ENCODE measurements around the gene HIVEP3.
A peak's percentile ranks its signal among the peaks of the same experiment; 100 is the strongest.

The HIVEP3 gene

DNA sequence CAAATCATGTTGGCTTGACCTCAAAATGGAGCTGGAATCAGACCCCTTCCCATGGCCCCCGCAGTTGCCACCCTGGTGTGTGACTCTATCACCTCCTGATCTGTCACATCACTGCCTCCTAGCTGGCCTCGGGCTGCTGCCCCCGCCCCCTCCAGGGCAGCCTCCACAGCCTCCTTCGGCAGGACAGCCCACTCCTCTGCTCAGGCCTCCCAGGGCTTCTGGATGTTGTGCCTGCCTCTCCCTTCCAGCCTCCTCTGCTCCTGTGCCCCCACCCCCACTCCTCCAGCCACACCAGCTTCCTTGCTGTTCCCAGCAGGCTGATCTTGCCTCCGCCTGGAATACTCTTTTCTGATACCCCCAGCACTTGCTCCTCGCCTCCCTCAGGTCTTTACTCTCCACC is 299.9 kb downstream of the HIVEP3 start:
- Histone ChIP-seq H3K27me3 (ENCODE audit: insufficient read depth, insufficient read length) (no peaks in the 10 kb centered on the region), H3K4me3 (ENCODE audit: insufficient read length, low read depth) (no peak overlapping the region), H3K9ac (ENCODE audit: insufficient read length, low read depth) (no peak overlapping the region), H3K36me3 (ENCODE audit: insufficient read depth, insufficient read length, low read length) (no peaks in the 10 kb centered on the region), H3K4me1 (ENCODE audit: insufficient read depth, insufficient read length) (peaks cover 26% of the 10 kb centered on the region), H3K9me3 (ENCODE audit: insufficient read depth, low read length) (no peaks in the 10 kb centered on the region)
- peak; percentile 27 for DNase-seq (ENCODE audit: low read depth, low spot score)
- TF ChIP-seq YY1 (IDR thresholded peaks at IDR 0.05; ENCODE audit: insufficient read depth, insufficient read length) = no peak
- TF ChIP-seq ZNF274 (IDR thresholded peaks at IDR 0.05; ENCODE audit: low read depth, low read length) = no peak
- TF ChIP-seq SUZ12 (IDR thresholded peaks at IDR 0.05; ENCODE audit: extremely low read depth, insufficient read depth, insufficient read length) = no peak

DNA sequence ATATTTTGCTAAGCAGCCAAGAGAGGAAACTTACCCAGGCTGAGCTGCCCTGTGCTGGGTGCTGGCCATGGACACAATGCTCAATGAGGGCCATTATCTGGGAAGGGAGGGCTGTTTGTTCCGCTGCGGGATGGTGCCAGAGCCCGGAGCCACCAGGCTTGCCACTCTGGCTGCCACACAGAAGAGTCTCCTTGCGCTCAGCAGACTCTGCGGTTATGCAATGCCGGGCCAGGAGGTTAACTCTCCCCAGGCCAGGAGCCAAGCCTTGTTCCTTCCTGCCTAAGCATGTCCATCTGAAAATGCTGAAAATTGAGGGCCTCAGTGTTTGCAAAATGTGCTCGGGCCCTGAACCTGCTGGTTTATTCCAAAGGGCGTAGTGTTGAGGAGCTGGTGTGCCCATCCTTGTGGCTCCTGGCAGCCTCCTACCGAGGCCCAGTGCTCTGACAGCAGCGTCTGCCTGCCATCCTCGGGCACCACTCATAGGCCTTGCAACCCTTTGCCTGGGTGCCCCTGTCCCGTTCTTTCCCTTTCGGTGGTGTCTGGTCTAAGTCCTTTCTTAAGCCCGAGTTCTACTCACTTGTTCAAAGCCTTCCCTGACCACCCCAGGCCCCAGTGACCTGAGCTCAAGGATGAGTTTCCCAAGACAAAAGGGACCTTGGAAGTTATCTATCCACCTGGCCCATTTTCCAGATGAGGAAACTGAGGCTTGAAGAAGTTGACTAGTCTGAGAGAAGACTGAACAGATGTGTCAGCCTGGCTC is 300.5 kb downstream of the HIVEP3 start:
- TF ChIP-seq YY1 (IDR thresholded peaks at IDR 0.05; ENCODE audit: insufficient read depth, insufficient read length) = no peak
- Histone ChIP-seq H3K4me3 (ENCODE audit: insufficient read length, low read depth) (no peak overlapping the region), H3K27me3 (ENCODE audit: insufficient read depth, insufficient read length) (no peaks in the 10 kb centered on the region), H3K9ac (ENCODE audit: insufficient read length, low read depth) (peak overlapping the region; percentile 27), H3K9me3 (ENCODE audit: insufficient read depth, low read length) (no peaks in the 10 kb centered on the region), H3K36me3 (ENCODE audit: insufficient read depth, insufficient read length, low read length) (no peaks in the 10 kb centered on the region), H3K4me1 (ENCODE audit: insufficient read depth, insufficient read length) (peaks cover 26% of the 10 kb centered on the region)
- DNase-seq (ENCODE audit: low read depth, low spot score) = no peak

DNA sequence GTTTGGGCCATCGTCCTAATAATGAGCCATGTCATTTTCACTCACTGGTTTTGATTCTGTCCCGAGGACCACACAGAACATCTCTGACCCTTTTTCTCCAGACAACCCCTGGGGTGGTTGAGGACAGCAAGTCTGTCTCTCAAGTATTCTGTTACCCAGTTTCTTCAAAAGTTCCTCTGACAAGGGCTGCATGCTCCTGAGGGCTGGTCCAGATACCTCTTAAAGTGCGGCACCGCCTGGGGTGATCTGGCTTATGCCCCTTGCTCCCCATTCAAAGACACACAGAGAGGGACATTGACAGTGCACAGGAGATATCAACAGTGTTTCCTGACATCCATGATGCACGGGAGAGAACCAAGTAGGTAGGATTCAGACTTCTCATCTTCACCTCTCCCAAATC is 301.4 kb downstream of the HIVEP3 start:
- DNase-seq (ENCODE audit: low read depth, low spot score) = no peak
- Histone ChIP-seq H3K9me3 (ENCODE audit: insufficient read depth, low read length) (no peaks in the 10 kb centered on the region), H3K4me1 (ENCODE audit: insufficient read depth, insufficient read length) (peaks cover 26% of the 10 kb centered on the region), H3K4me3 (ENCODE audit: insufficient read length, low read depth) (no peak overlapping the region), H3K9ac (ENCODE audit: insufficient read length, low read depth) (no peak overlapping the region), H3K27me3 (ENCODE audit: insufficient read depth, insufficient read length) (no peaks in the 10 kb centered on the region), H3K36me3 (ENCODE audit: insufficient read depth, insufficient read length, low read length) (no peaks in the 10 kb centered on the region)
- TF ChIP-seq SUZ12 (IDR thresholded peaks at IDR 0.05; ENCODE audit: extremely low read depth, insufficient read depth, insufficient read length) (no peak), YY1 (IDR thresholded peaks at IDR 0.05; ENCODE audit: insufficient read depth, insufficient read length) (no peak), ZNF274 (IDR thresholded peaks at IDR 0.05; ENCODE audit: low read depth, low read length) (no peak)

DNA sequence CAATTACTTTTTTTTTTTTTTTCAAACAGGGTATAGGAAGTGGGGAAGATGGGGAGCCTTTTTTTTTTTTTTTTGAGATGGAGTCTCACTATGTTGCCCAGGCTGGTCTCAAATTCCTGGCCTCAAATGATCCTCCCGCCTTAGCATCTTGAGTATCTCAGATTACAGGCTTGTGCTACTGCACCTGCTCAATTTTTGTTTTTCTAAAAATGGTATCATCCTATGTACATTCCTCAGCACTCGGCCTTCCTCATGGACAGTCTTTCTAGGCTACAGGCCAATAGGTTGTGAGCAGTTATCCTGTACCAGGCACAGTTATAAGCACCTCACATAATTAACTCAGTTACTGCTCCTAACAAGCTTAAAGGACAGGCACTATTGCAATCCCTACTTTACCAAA is 302.2 kb downstream of the HIVEP3 start:
- Histone ChIP-seq H3K9me3 (ENCODE audit: insufficient read depth, low read length) (no peaks in the 10 kb centered on the region), H3K36me3 (ENCODE audit: insufficient read depth, insufficient read length, low read length) (no peaks in the 10 kb centered on the region), H3K4me3 (ENCODE audit: insufficient read length, low read depth) (no peak overlapping the region), H3K9ac (ENCODE audit: insufficient read length, low read depth) (no peak overlapping the region), H3K27me3 (ENCODE audit: insufficient read depth, insufficient read length) (no peaks in the 10 kb centered on the region), H3K4me1 (ENCODE audit: insufficient read depth, insufficient read length) (peaks cover 29% of the 10 kb centered on the region)
- DNase-seq (ENCODE audit: low read depth, low spot score) = no peak
- TF ChIP-seq YY1 (IDR thresholded peaks at IDR 0.05; ENCODE audit: insufficient read depth, insufficient read length) (no peak), SUZ12 (IDR thresholded peaks at IDR 0.05; ENCODE audit: extremely low read depth, insufficient read depth, insufficient read length) (no peak), ZNF274 (IDR thresholded peaks at IDR 0.05; ENCODE audit: low read depth, low read length) (no peak)

DNA sequence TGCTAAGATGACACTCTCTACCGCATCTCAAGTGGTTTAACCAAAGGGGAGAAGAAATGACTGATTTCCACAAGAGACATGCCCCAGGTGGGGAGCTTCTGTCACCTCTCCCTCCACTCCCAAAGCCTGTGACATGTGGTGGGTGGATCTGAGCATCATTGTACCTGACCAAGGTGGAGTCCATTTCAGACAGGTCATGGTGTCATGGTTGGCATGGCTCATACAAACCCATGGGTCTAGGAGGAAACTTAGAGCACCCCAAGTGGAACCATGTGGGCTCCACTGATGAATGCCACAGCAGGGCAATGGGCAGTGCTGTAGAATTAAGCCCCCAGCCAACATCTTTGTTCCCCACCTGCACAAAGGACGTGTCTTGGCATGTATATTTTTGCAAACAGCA is 302.7 kb downstream of the HIVEP3 start:
- H3K4me1 ChIP-seq (ENCODE audit: insufficient read depth, insufficient read length) = peaks cover 27% of the 10 kb centered on the region
- no peaks in the 10 kb centered on the region for H3K36me3 ChIP-seq (ENCODE audit: insufficient read depth, insufficient read length, low read length)
- no peak for TF ChIP-seq ZNF274 (IDR thresholded peaks at IDR 0.05; ENCODE audit: low read depth, low read length)
- TF ChIP-seq SUZ12 (IDR thresholded peaks at IDR 0.05; ENCODE audit: extremely low read depth, insufficient read depth, insufficient read length) = no peak
- TF ChIP-seq YY1 (IDR thresholded peaks at IDR 0.05; ENCODE audit: insufficient read depth, insufficient read length) = no peak

DNA sequence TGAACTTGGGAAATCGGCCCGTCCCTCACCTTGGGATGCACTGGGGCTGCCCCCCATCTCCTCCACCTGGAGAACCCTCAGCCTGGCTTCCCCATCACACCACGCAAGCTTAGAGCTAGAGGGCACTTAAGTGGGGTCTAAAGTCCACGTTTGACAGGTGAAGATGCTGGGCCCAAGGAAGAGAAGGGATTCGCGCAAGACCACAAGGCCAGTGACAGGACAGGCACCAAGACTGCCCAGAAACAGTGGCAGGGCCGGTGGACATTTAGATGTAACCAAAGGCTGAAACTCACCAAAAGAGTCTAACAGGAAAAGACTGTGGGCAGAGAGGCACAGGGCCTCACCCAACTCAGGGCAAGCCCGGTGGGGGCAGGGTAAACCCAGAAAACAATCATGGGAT is 303.4 kb downstream of the HIVEP3 start:
- Histone ChIP-seq H3K9ac (ENCODE audit: insufficient read length, low read depth) (no peak overlapping the region), H3K4me3 (ENCODE audit: insufficient read length, low read depth) (no peak overlapping the region), H3K36me3 (ENCODE audit: insufficient read depth, insufficient read length, low read length) (no peaks in the 10 kb centered on the region), H3K9me3 (ENCODE audit: insufficient read depth, low read length) (no peaks in the 10 kb centered on the region), H3K27me3 (ENCODE audit: insufficient read depth, insufficient read length) (no peaks in the 10 kb centered on the region), H3K4me1 (ENCODE audit: insufficient read depth, insufficient read length) (peaks cover 21% of the 10 kb centered on the region)
- DNase-seq (ENCODE audit: low read depth, low spot score) = no peak
- TF ChIP-seq YY1 (IDR thresholded peaks at IDR 0.05; ENCODE audit: insufficient read depth, insufficient read length) (no peak), SUZ12 (IDR thresholded peaks at IDR 0.05; ENCODE audit: extremely low read depth, insufficient read depth, insufficient read length) (no peak), ZNF274 (IDR thresholded peaks at IDR 0.05; ENCODE audit: low read depth, low read length) (no peak)

More for the DNA sequence above, 302.7 kb downstream of the HIVEP3 start:
- Histone ChIP-seq H3K27me3 (ENCODE audit: insufficient read depth, insufficient read length) (no peaks in the 10 kb centered on the region), H3K9me3 (ENCODE audit: insufficient read depth, low read length) (no peaks in the 10 kb centered on the region), H3K4me3 (ENCODE audit: insufficient read length, low read depth) (no peak overlapping the region), H3K9ac (ENCODE audit: insufficient read length, low read depth) (no peak overlapping the region)
- DNase-seq (ENCODE audit: low read depth, low spot score) = no peak

- no peaks in the 10 kb centered on the region for H3K27me3 ChIP-seq (ENCODE audit: insufficient read depth, insufficient read length)
- TF ChIP-seq YY1 (IDR thresholded peaks at IDR 0.05; ENCODE audit: insufficient read depth, insufficient read length) (no peak), SUZ12 (IDR thresholded peaks at IDR 0.05; ENCODE audit: extremely low read depth, insufficient read depth, insufficient read length) (no peak), ZNF274 (IDR thresholded peaks at IDR 0.05; ENCODE audit: low read depth, low read length) (no peak)
- no peak overlapping the region for H3K9ac ChIP-seq (ENCODE audit: insufficient read length, low read depth)
- no peaks in the 10 kb centered on the region for H3K36me3 ChIP-seq (ENCODE audit: insufficient read depth, insufficient read length, low read length)
- no peak for DNase-seq (ENCODE audit: low read depth, low spot score)
- peaks cover 19% of the 10 kb centered on the region for H3K4me1 ChIP-seq (ENCODE audit: insufficient read depth, insufficient read length)
- H3K9me3 ChIP-seq (ENCODE audit: insufficient read depth, low read length) = no peaks in the 10 kb centered on the region
- H3K4me3 ChIP-seq (ENCODE audit: insufficient read length, low read depth) = no peak overlapping the region
Measured at GRCh38 chr1:41614818-41615217, 303.9 kb downstream of the HIVEP3 start.
